ENCODE data around the gene PGR.
"Not testable (repeated sequence)": the region's sequence is repeated elsewhere in the genome, so short reads cannot be mapped to it uniquely, and the experiment has no call there.

Gene PGR

GRCh38 chr11:101063706-101064105 lies 65.9 kb downstream of the PGR start:
- no peak for DNase-seq

- no peak for DNase-seq
These were observed 68.0 kb downstream of the PGR start for GRCh38 chr11:101061606-101062005.

- DNase-seq, result no peak
These were observed 70.3 kb downstream of the PGR start for GRCh38 chr11:101059331-101059730.

- DNase-seq, result no peak
These were observed 76.1 kb downstream of the PGR start for GRCh38 chr11:101053492-101053891.

- no peak for DNase-seq
These were observed 77.9 kb downstream of the PGR start for GRCh38 chr11:101051677-101052076.

- no peak for DNase-seq
These were observed 79.8 kb downstream of the PGR start for GRCh38 chr11:101049813-101050212.

GRCh38 chr11:101049123-101049522 lies 80.5 kb downstream of the PGR start:
- no peak for DNase-seq

GRCh38 chr11:101048479-101048878 lies 81.1 kb downstream of the PGR start:
- no peak for DNase-seq

- no peak for DNase-seq
These were observed 82.7 kb downstream of the PGR start for GRCh38 chr11:101046947-101047346.

GRCh38 chr11:101045415-101045814 lies 84.2 kb downstream of the PGR start:
- DNase-seq, result no peak

- DNase-seq, result no peak
These were observed 85.7 kb downstream of the PGR start for GRCh38 chr11:101043940-101044339.

- DNase-seq, result no peak
These were observed 93.7 kb downstream of the PGR start for GRCh38 chr11:101035872-101036271.

GRCh38 chr11:101034076-101034475 lies 95.5 kb downstream of the PGR start:
- DNase-seq, result no peak

GRCh38 chr11:101032991-101033390 lies 96.6 kb downstream of the PGR start:
- DNase-seq, result no peak

GRCh38 chr11:101031713-101032112 lies 97.9 kb downstream of the PGR start:
- no peak for DNase-seq

GRCh38 chr11:101030692-101031091 lies 98.9 kb downstream of the PGR start:
- DNase-seq, result no peak

GRCh38 chr11:101030015-101030414 lies 99.6 kb downstream of the PGR start:
- no peak for DNase-seq

- DNase-seq, result no peak
These were observed 101.0 kb downstream of the PGR start for GRCh38 chr11:101028644-101029043.

- DNase-seq, result no peak
These were observed 107.4 kb downstream of the PGR start for GRCh38 chr11:101022256-101022655.

- DNase-seq, result no peak
These were observed 109.7 kb downstream of the PGR start for GRCh38 chr11:101019870-101020269.

GRCh38 chr11:101014600-101015285 lies 114.9 kb downstream of the PGR start:
- no peak for DNase-seq

GRCh38 chr11:101013702-101014101 lies 115.9 kb downstream of the PGR start:
- not testable (repeated sequence) for DNase-seq

GRCh38 chr11:101011881-101012280 lies 117.7 kb downstream of the PGR start:
- DNase-seq, result no peak

- no peak for DNase-seq
These were observed 118.7 kb downstream of the PGR start for GRCh38 chr11:101010899-101011298.

GRCh38 chr11:101009690-101010055 lies 119.9 kb downstream of the PGR start:
- DNase-seq, result no peak
